Uterus (tissue), 4 donors: ENCODE measurements around the gene PMPCA. TPM values are rescaled to one million over a fixed set of nuclear protein-coding genes. Genes with fewer than 3 reads are reported as not detected.

ENCODE experiments used
- DNase-seq, 2 donors: peaks; one replicate each; pipeline ENCODE4 v3.0.0-alpha.2; 2019 to 2020
- H3K27ac ChIP-seq, 2 donors: fragments of 200-600 bp; sonication (generic); 1 replicate in 1 of 2; 2 replicates in 1 of 2; pipeline ENCODE4 v1.5.1; 2016 to 2018
- H3K27me3 ChIP-seq, 2 donors: fragments of 200-600 bp; sonication (generic); one replicate each; pipeline ENCODE4 v1.5.1; 2018 to 2019; ENCODE audit warnings: control low read depth in 1 of 2
- H3K36me3 ChIP-seq, 2 donors: fragments of 200-600 bp; sonication (generic); one replicate each; pipeline ENCODE4 v1.5.1; 2019; ENCODE audit warnings: control low read depth in 1 of 2
- H3K4me1 ChIP-seq, 2 donors: fragments of 200-600 bp; sonication (generic); one replicate each; pipeline ENCODE4 v1.5.1; 2018 to 2019; ENCODE audit warnings: control low read depth in 1 of 2
- H3K4me3 ChIP-seq, 2 donors: fragments of 200-600 bp; sonication (generic); 1 replicate in 1 of 2; 2 replicates in 1 of 2; pipeline ENCODE4 v1.5.1; 2018 to 2019; ENCODE audit warnings: mild to moderate bottlenecking in 1 of 2
- H3K9me3 ChIP-seq, 2 donors: fragments of 200-600 bp; sonication (generic); one replicate each; pipeline ENCODE4 v1.5.1; 2019; ENCODE audit warnings: control low read depth in 1 of 2
- CTCF ChIP-seq, 4 experiments: fragments of 200-600 bp in 2 of 4; fragments of 450-650 bp in 2 of 4; sonication (generic) in 2 of 4; IDR thresholded peaks; one replicate each; pipeline ENCODE4 v1.5.1; 2016 to 2019; ENCODE audit warnings: antibody characterized with exemption in 4 of 4, mild to moderate bottlenecking in 2 of 4, moderate library complexity in 1 of 4
- POLR2A ChIP-seq, 2 donors: fragments of 450-650 bp; IDR thresholded peaks; one replicate each; pipeline ENCODE4 v1.6.1; 2016; ENCODE audit warnings: antibody characterized with exemption in 2 of 2, mild to moderate bottlenecking in 1 of 2, moderate library complexity in 1 of 2
- intact Hi-C: fragments of 100-400 bp; cut with DNase I; formaldehyde crosslinking; loops from one replicate; pipeline ENCODE4 v1.15.1; 2023; ENCODE audit warnings: low total_unique reads
- total RNA-seq, 4 donors: library from RNA; depleted of rRNA in 3 of 4; stranded (reverse); fragments of >200 nt in 3 of 4; gene quantifications; one replicate each; pipeline versions ENCODE4 v1.1.0 to v1.2.4, GENCODE V29; 2014 to 2023
- donor health status: DM: yes; HTN: yes; CAD: no.

PMPCA gene, protein sequence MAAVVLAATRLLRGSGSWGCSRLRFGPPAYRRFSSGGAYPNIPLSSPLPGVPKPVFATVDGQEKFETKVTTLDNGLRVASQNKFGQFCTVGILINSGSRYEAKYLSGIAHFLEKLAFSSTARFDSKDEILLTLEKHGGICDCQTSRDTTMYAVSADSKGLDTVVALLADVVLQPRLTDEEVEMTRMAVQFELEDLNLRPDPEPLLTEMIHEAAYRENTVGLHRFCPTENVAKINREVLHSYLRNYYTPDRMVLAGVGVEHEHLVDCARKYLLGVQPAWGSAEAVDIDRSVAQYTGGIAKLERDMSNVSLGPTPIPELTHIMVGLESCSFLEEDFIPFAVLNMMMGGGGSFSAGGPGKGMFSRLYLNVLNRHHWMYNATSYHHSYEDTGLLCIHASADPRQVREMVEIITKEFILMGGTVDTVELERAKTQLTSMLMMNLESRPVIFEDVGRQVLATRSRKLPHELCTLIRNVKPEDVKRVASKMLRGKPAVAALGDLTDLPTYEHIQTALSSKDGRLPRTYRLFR
- total RNA-seq, result 10 to 100 TPM in 3 of 4 donors, under 1 TPM in 1; 0.77 to 39.0 (median 29.5) TPM

- H3K36me3 ChIP-seq, result no peaks in the 10 kb centered on the region
- intact Hi-C loops, result no loop called here
- peak; percentile 72 to 92 for TF ChIP-seq POLR2A (IDR thresholded peaks at IDR 0.05)
- TF ChIP-seq CTCF (IDR thresholded peaks at IDR 0.05), result peak in 1 of 4 experiments; percentile 41
These were observed at the start of gene PMPCA, which contains the start of gene ENTR1 for GRCh38 chr9:136410500-136411287. Gene PMPCA (plus strand): TSS chr9:136410658. CDS start chr9:136410669, 11 bp downstream. Gene ENTR1 (minus strand): TSS chr9:136410614. CDS start chr9:136410397, 217 bp downstream.

GRCh38 chr9:136361047-136361753 lies 49.3 kb upstream of the PMPCA start:
- H3K4me3 ChIP-seq, result no peak overlapping the region
- H3K4me1 ChIP-seq, result no peaks in the 10 kb centered on the region
- TF ChIP-seq CTCF (IDR thresholded peaks at IDR 0.05) (no peak), POLR2A (IDR thresholded peaks at IDR 0.05) (no peak)
- no peaks in the 10 kb centered on the region for H3K9me3 ChIP-seq
- intact Hi-C loops, result no loop called here
- no peaks in the 10 kb centered on the region for H3K36me3 ChIP-seq
- no peak for DNase-seq
- peak overlapping the region; percentile 56 to 94 for H3K27ac ChIP-seq
- H3K27me3 ChIP-seq, result no peaks in the 10 kb centered on the region

More at GRCh38 chr9:136410500-136411287, at the start of gene PMPCA, which contains the start of gene ENTR1:
- H3K27me3 ChIP-seq, result no peaks in the 10 kb centered on the region
- peaks cover 0 to 8% of the 10 kb centered on the region in 2 donors for H3K4me1 ChIP-seq
- no peaks in the 10 kb centered on the region for H3K9me3 ChIP-seq
- peak within 1 kb of the TSS; percentile 78 to 80 for H3K27ac ChIP-seq
- DNase-seq, result peak; percentile 91 to 93
- H3K4me3 ChIP-seq, result peak within 1 kb of the TSS; percentile 70 to 94

- TF ChIP-seq POLR2A (IDR thresholded peaks at IDR 0.05) (no peak), CTCF (IDR thresholded peaks at IDR 0.05) (no peak)
- Histone ChIP-seq H3K9me3 (no peaks in the 10 kb centered on the region), H3K27me3 (no peaks in the 10 kb centered on the region), H3K27ac (peak overlapping the region; percentile 56 to 94), H3K36me3 (no peaks in the 10 kb centered on the region), H3K4me3 (no peak overlapping the region), H3K4me1 (no peaks in the 10 kb centered on the region)
- DNase-seq, result peak; percentile 61 to 63
- intact Hi-C loops, result no loop called here
These were observed 48.6 kb upstream of the PMPCA start for GRCh38 chr9:136361754-136362449.

DNA sequence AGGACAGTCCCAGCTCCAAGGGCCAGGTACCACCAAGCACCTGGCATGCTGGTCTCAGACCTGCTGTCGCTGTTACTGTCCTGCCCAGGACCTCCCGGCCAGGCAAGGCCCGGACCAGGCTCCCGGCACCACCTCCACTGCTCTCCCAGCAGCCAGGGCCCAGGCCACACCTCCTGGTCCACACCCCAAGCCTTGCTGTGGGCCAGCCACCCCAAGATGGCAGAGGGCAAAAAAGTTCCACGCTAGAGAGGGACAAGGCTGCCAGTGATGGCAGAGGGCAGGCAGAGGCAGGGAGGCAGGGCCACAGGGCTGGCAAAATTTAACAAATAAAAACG lies 48.0 kb upstream of the PMPCA start:
- Histone ChIP-seq H3K27me3 (no peaks in the 10 kb centered on the region), H3K4me3 (no peak overlapping the region), H3K27ac (peak overlapping the region; percentile 63 to 94), H3K9me3 (no peaks in the 10 kb centered on the region), H3K4me1 (no peaks in the 10 kb centered on the region), H3K36me3 (no peaks in the 10 kb centered on the region)
- intact Hi-C loops, result no loop called here
- TF ChIP-seq CTCF (IDR thresholded peaks at IDR 0.05) (no peak), POLR2A (IDR thresholded peaks at IDR 0.05) (no peak)
- DNase-seq, result no peak
